Heart right ventricle (tissue), 16 donors: Measurements from ENCODE around the gene TMEM161B. TPM values are rescaled to one million over a fixed set of nuclear protein-coding genes. Genes with fewer than 3 reads are reported as not detected.
A peak's percentile ranks its signal among the peaks of the same experiment; 100 is the strongest.

ENCODE experiments used
- ATAC-seq, 8 donors: fragments of 200-7000 bp; cut with Tn5 transposase; one replicate each; pipeline ENCODE4 v1.9.1; 2020; ENCODE audit warnings: mild to moderate bottlenecking in 8 of 8, moderate library complexity in 8 of 8, moderate number of reproducible peaks in 1 of 8
- DNase-seq, 2 donors: peaks; one replicate each; pipeline ENCODE4 v3.0.0-alpha.2; 2020
- H3K27ac ChIP-seq, 10 donors: fragments of 200-600 bp; sonication (generic) in 2 of 10; one replicate each; pipeline versions ENCODE4 v1.5.0 to v1.8.0; 2020 to 2022; ENCODE audit warnings: mild to moderate bottlenecking in 3 of 10
- H3K27me3 ChIP-seq, 7 donors: fragments of 200-600 bp; one replicate each; pipeline ENCODE4 v1.8.0; 2021 to 2022; ENCODE audit warnings: mild to moderate bottlenecking in 2 of 7
- H3K36me3 ChIP-seq, 9 donors: fragments of 200-600 bp; sonication (generic) in 1 of 9; one replicate each; pipeline versions ENCODE4 v1.5.0 to v1.8.0; 2020 to 2022; ENCODE audit warnings: mild to moderate bottlenecking in 2 of 9
- H3K4me1 ChIP-seq, 9 donors: fragments of 200-600 bp; sonication (generic) in 1 of 9; one replicate each; pipeline versions ENCODE4 v1.5.0 to v1.8.0; 2020 to 2022; ENCODE audit warnings: mild to moderate bottlenecking in 4 of 9
- H3K4me3 ChIP-seq, 10 donors: fragments of 200-600 bp; sonication (generic) in 2 of 10; one replicate each; pipeline versions ENCODE4 v1.5.0 to v1.8.0; 2020 to 2022; ENCODE audit warnings: mild to moderate bottlenecking in 7 of 10, moderate library complexity in 2 of 10
- H3K9me3 ChIP-seq, 11 donors: fragments of 200-600 bp in 10 of 11; sonication (generic) in 2 of 11; one replicate each; pipeline versions ENCODE4 v1.5.0 to v1.8.0; 2013 to 2022; ENCODE audit warnings: mild to moderate bottlenecking in 2 of 11, control low read depth in 1 of 11, moderate library complexity in 1 of 11
- WGBS, 2 donors: extraction: QIAGEN DNeasy Blood & Tissue Kit; methylation state at CpG; one replicate each; pipeline ENCODE4 v1.1.7; 2013; ENCODE audit warnings: inconsistent platforms in 1 of 2; 5-methylcytosine and 5-hydroxymethylcytosine counted together
- intact Hi-C, 10 donors: fragments of 100-400 bp; cut with DNase I; formaldehyde crosslinking; loops; one replicate each; pipeline versions ENCODE4 v1.11.1 to v1.14.2; 2022
- long read RNA-seq, 3 donors: library from polyadenylated mRNA; unstranded; transcript quantifications; one replicate each; pipeline ENCODE4 v2.0.0, GENCODE V29; 2020 to 2021
- polyA plus RNA-seq, 2 donors: library from polyadenylated mRNA; stranded (reverse); fragments of 200-250 nt; gene quantifications; one replicate each; pipeline ENCODE4 v1.2.3, GENCODE V29; 2013
- total RNA-seq, 10 donors: library from RNA; stranded (reverse); fragmentation: NEBNext Ultra II Directional in 3 of 10; extraction: Animal tissue kit (Norgen Biotek cat#: 25700) in 3 of 10; gene quantifications; one replicate each; pipeline versions ENCODE4 v1.2.1 to v1.2.4, GENCODE V29; 2021 to 2023
- TF ChIP-seq, protein P1 (sequence below), 9 donors: fragments of 200-600 bp; sonication (generic) in 2 of 9; IDR thresholded peaks; one replicate each; pipeline versions ENCODE4 v1.5.0 to v1.8.0; 2021 to 2022; ENCODE audit warnings: antibody characterized with exemption in 9 of 9, mild to moderate bottlenecking in 5 of 9, moderate library complexity in 1 of 9
- donor health status: Arrhythmogenic right ventricular cardiomyopathy.
- donor health status: ischemic (EF 13 %, LVEDD 7.1; RV severe dilation, severe dysfunction).
- donor health status: healthy with polysubstance abuse.
- donor health status: DM: no; HTN: yes; CAD: no.
- donor health status: DM: no; HTN: no; CAD: no.
- donor health status: ischemic (EF 25% LVEDD 6.9; RV normal size, moderate dysfunction).
- donor health status: ischemic (EF 25% LVEDD 5.7; RV mildly dilated, moderate dysfunction).
- donor health status: healthy.
- donor health status: DM: yes; HTN: yes; CAD: no.
- donor health status: Ischemic cardiomyopathy.
- donor health status: ischemic (EF 35%, LVEDD 5.7; RV mildly dilated, moderate dysfunction).
- donor health status: nonischemic (EF 11% LVEDD 7.7; RV severe dilation, severe dysfunction).
- donor health status: DM: yes; HTN: yes; CAD: no.
- donor health status: PGD.
- donor health status: ischemic (EF 29% LVEDD 5.4; RV normal size, mild dysfunction).
- donor health status: nonischemic (EF 23%, LVEDD 6.1; RV moderate dilation, normal function).

Gene TMEM161B
- 10 to 100 TPM in 3 of 10 donors, 1 to 10 TPM in 7; 7.3 to 13.9 (median 8.2) TPM for total RNA-seq
- polyA plus RNA-seq: 1 to 10 TPM; 4.1 to 5.3 TPM
- long read RNA-seq, donor 1, partial matches to known transcripts: 1 of 4 reads
- long read RNA-seq, donor 1, other reads (novel, unspliced or antisense): 0 of 4 reads
- long read RNA-seq, donor 2, partial matches to known transcripts: 1 of 7 reads
- long read RNA-seq, donor 2, other reads (novel, unspliced or antisense): 3 of 7 reads
- long read RNA-seq, donor 3, transcript TMEM161B-201 (12 exons, 2,594 nt): major isoform, 17 of 50 reads
- long read RNA-seq, donor 3, partial matches to known transcripts: 6 of 50 reads
- long read RNA-seq, donor 3, other reads (novel, unspliced or antisense): 27 of 50 reads

DNA sequence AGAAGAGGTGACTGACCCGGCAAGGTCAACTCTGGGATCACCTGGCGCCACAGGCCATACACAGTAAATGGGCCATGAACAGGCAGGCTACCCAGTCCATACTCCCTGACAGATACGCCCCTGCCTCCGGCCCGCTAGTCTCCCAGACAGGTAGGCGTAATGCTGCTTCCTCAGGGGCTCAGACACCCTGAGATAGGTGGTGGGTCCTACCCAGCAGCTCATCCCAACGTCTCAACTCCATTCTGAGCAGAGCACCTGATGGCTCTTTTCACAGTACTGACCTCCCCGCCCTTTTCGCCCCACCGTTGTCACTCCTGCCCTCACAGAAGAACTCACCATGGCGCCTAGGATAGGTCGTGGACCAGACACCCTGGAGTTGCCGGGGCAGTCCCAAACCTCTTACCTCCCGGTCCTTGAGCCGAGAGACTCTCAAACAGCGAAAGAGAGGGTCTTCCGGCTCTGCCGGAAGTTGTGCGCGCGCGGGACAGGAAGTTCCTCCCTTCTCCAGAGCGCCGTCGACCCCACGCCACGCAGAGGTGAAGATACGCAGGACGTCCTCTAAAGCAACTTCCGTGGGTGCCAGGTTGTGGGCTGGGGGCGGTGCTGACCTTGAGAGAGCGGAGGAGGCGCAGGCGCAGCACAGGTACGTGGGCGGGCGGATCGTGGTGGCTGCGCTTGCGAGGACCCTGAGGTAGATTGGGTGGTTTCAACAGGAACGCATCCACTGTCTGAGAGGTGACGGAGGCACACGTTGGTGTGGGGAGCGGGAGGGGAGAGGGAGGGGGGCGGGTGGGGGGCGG is at the start of gene TMEM161B:
TSS of gene TMEM161B (minus strand) at position 461 of the 800 bp plus-strand sequence. CDS start at position 339, 122 bp downstream.
- DNase-seq (peak; percentile 89), ATAC-seq (peak; percentile 99 to 100 (median 100))
- Histone ChIP-seq H3K9me3 (peaks cover 0 to 5% (median 0%) of the 10 kb centered on the region in 11 donors), H3K27ac (peak within 1 kb of the TSS in 9 of 10 donors; percentile 50 to 87 (median 74)), H3K4me3 (peak within 1 kb of the TSS; percentile 48 to 89 (median 78)), H3K4me1 (peaks cover 5 to 53% (median 38%) of the 10 kb centered on the region in 9 donors), H3K27me3 (no peaks in the 10 kb centered on the region), H3K36me3 (peaks cover 0 to 29% (median 0%) of the 10 kb centered on the region in 9 donors)
- TF ChIP-seq, protein P1, sequence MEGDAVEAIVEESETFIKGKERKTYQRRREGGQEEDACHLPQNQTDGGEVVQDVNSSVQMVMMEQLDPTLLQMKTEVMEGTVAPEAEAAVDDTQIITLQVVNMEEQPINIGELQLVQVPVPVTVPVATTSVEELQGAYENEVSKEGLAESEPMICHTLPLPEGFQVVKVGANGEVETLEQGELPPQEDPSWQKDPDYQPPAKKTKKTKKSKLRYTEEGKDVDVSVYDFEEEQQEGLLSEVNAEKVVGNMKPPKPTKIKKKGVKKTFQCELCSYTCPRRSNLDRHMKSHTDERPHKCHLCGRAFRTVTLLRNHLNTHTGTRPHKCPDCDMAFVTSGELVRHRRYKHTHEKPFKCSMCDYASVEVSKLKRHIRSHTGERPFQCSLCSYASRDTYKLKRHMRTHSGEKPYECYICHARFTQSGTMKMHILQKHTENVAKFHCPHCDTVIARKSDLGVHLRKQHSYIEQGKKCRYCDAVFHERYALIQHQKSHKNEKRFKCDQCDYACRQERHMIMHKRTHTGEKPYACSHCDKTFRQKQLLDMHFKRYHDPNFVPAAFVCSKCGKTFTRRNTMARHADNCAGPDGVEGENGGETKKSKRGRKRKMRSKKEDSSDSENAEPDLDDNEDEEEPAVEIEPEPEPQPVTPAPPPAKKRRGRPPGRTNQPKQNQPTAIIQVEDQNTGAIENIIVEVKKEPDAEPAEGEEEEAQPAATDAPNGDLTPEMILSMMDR (IDR thresholded peaks at IDR 0.05): no peak
- intact Hi-C loops: loop anchor here in 3 of 10 donors (10.0 kb wide), 1 partner anchor 124 kb away; no protein-coding TSS in a partner anchor
- 0 to 1% methylated on average over 40 to 46 of the region's 46 CpGs for WGBS, 2 donors

DNA sequence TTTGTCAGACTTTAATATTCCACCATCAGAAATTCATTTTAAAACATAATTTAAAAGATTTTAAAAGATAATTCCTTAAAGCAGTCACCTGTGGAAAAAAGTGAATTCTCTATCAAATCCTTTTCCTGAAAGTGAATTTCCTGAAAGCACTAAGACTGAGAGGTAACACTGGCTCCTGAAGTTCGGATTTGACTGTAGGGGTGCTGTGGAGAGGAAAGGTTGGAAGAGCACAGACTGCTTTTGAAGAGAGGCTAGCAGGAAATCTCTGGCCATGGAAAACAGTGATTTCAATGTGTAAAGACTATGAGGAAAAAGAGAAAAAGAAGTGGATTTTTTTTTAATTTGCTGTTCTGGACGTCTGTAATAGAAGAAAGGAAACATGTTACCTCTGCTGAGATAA is 35.7 kb upstream of the TMEM161B start:
- WGBS, 2 donors: 46 to 47% methylated on average over 2 of the region's 2 CpGs
- no peaks in the 10 kb centered on the region for H3K4me1 ChIP-seq
- TF ChIP-seq, protein P1 (IDR thresholded peaks at IDR 0.05): no peak
- no peak for DNase-seq
- H3K9me3 ChIP-seq: peaks cover 0 to 17% (median 0%) of the 10 kb centered on the region in 11 donors
- H3K4me3 ChIP-seq: no peak overlapping the region
- intact Hi-C loops: no loop called here
- H3K27me3 ChIP-seq: no peaks in the 10 kb centered on the region
- H3K27ac ChIP-seq: no peak overlapping the region
- H3K36me3 ChIP-seq: peaks cover 0 to 5% (median 0%) of the 10 kb centered on the region in 9 donors
- no peak for ATAC-seq

DNA sequence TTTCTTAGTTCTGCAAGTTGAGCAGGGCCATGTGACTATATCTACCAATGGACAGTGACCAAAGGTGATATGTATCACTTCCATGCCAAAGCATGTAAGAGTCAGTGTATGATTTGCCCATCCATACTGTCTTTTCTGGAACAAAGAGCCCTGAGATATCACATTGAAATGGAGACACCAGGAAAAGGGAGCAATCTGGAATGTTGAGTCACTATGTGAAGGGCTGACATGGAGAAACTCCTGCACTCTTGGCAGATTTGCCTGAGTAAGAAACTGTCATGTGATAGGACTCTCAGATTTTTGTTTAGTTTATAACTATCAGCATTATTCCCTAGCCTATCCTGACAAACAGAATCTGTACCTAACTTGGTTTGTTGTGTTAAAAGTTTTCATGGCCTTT is 29.8 kb upstream of the TMEM161B start:
- TF ChIP-seq, protein P1 (IDR thresholded peaks at IDR 0.05): no peak
- H3K27me3 ChIP-seq: no peaks in the 10 kb centered on the region
- ATAC-seq (no peak), DNase-seq (no peak)
- H3K36me3 ChIP-seq: peaks cover 0 to 15% (median 0%) of the 10 kb centered on the region in 9 donors
- no peaks in the 10 kb centered on the region for H3K4me1 ChIP-seq
- intact Hi-C loops: no loop called here
- H3K4me3 ChIP-seq: no peak overlapping the region
- H3K27ac ChIP-seq: no peak overlapping the region
- peaks cover 0 to 15% (median 0%) of the 10 kb centered on the region in 11 donors for H3K9me3 ChIP-seq

DNA sequence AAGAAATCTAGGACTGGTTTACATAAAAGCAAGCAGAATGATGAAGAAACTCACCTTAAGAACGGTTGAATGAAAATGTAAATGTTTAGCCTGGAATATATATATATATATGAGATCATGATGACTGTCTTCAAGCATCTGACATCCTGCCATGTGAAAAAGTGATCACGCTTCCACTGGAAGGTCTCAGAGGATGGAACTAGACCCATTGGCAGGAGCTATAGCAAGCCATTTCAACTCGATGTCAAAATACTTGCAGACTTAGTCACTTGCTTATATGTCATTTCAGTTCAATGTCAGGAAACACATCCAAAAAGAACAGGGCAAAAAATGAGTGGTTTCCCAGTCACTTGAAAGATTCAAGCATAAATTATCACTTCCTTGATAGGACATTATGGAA is 22.2 kb upstream of the TMEM161B start:
- H3K4me3 ChIP-seq: no peak overlapping the region
- peaks cover 0 to 80% (median 16%) of the 10 kb centered on the region in 9 donors for H3K36me3 ChIP-seq
- intact Hi-C loops: no loop called here
- no peak for ATAC-seq
- TF ChIP-seq, protein P1 (IDR thresholded peaks at IDR 0.05): no peak
- peaks cover 0 to 15% (median 0%) of the 10 kb centered on the region in 11 donors for H3K9me3 ChIP-seq
- 63 to 65% methylated on average over 3 of the region's 3 CpGs for WGBS, 2 donors
- H3K4me1 ChIP-seq: no peaks in the 10 kb centered on the region
- DNase-seq: no peak
- no peaks in the 10 kb centered on the region for H3K27me3 ChIP-seq
- no peak overlapping the region for H3K27ac ChIP-seq
